GM12801 (cell line): ENCODE data around the gene PSMF1.

ENCODE experiments used
- CTCF ChIP-seq: IDR thresholded peaks from one replicate; pipeline ENCODE4 v1.5.1; 2011; ENCODE audit warnings: control low read depth; ENCODE audit not compliant: insufficient read length; ENCODE audit errors: extremely low read depth

PSMF1 gene

GRCh38 chr20:1190847-1191246 is 72.4 kb downstream of the PSMF1 start:
- no peak for TF ChIP-seq CTCF

GRCh38 chr20:1191299-1191698 is 72.9 kb downstream of the PSMF1 start:
- TF ChIP-seq CTCF = no peak

GRCh38 chr20:1195226-1195625 is 76.8 kb downstream of the PSMF1 start:
- TF ChIP-seq CTCF = no peak

- no peak for TF ChIP-seq CTCF
Measured at GRCh38 chr20:1196634-1197033, 78.2 kb downstream of the PSMF1 start.

GRCh38 chr20:1197801-1198200 is 79.4 kb downstream of the PSMF1 start:
- TF ChIP-seq CTCF = no peak

- TF ChIP-seq CTCF = no peak
Measured at GRCh38 chr20:1198751-1199150, 80.3 kb downstream of the PSMF1 start.

- TF ChIP-seq CTCF = no peak
Measured at GRCh38 chr20:1199212-1199873, 80.9 kb downstream of the PSMF1 start.

- TF ChIP-seq CTCF = no peak
Measured at GRCh38 chr20:1199964-1200363, 81.6 kb downstream of the PSMF1 start.
